Measurements from ENCODE around the gene CTBP2.

The CTBP2 gene

GRCh38 chr10:125055446-125055845 is 104.9 kb downstream of the CTBP2 start:
- H3K4me3 ChIP-seq (ENCODE audit: low read depth, low read length), result no peak overlapping the region
- TF ChIP-seq CTCF (IDR thresholded peaks at IDR 0.05; ENCODE audit: low read depth, low read length, missing control alignments), result no peak
- in situ Hi-C loops (cut with HindIII; ENCODE audit: low sequenced_read_pairs), result no loop called here
- DNase-seq (ENCODE audit: low read depth), result no peak

DNA sequence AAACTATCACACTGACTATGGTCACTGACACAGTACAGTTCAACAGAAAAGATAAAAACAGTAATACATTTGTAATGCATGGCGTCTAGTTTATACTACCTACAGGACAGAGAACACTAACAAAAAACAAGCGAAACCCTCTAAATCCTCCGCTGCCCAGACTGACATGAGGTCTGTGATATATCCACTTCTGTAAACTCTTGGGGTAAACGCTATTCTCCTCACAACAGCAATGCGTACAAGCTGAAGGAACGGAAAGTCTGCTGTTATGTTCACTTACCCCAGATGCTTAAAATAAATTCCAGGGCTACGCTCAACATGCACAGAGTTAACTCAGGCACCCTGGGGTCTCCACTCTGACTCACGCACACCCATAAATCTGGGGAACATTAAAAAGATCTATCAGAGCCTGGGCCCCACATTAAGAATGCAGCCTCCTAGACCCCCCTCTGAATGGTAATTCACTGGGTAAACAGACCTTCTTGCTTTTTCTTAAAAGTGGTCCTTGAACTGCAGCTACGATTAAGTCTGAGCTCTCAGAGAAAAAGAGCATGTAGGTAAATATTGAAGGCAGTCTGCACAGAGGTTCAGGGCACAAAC is 105.6 kb downstream of the CTBP2 start:
- no peak overlapping the region for H3K4me3 ChIP-seq (ENCODE audit: low read depth, low read length)
- no peak for DNase-seq (ENCODE audit: low read depth)
- in situ Hi-C loops (cut with HindIII; ENCODE audit: low sequenced_read_pairs), result no loop called here
- no peak for TF ChIP-seq CTCF (IDR thresholded peaks at IDR 0.05; ENCODE audit: low read depth, low read length, missing control alignments)

GRCh38 chr10:125054216-125054615 is 106.1 kb downstream of the CTBP2 start:
- no peak overlapping the region for H3K4me3 ChIP-seq (ENCODE audit: low read depth, low read length)
- DNase-seq (ENCODE audit: low read depth), result no peak
- in situ Hi-C loops (cut with HindIII; ENCODE audit: low sequenced_read_pairs), result no loop called here
- no peak for TF ChIP-seq CTCF (IDR thresholded peaks at IDR 0.05; ENCODE audit: low read depth, low read length, missing control alignments)

DNA sequence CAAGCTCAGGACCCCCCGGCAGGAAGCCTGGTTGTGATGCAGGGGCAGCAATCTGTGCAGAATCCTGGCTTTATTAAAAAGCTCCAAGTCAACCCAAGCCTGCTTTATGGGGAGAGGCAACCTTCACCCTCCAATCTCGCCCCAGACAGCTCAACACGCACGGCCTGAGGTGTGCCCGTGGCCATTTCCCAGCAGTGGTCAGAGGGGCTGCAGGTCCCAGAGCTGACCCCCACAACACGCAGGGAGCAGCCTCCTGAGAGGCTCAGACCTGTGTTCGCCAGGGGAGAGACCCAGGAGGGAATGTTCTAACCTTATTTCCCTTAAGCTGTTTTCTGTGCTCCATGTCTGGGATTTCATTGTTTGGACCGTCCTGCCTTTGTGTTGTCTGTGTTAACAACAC is 108.2 kb downstream of the CTBP2 start:
- in situ Hi-C loops (cut with HindIII; ENCODE audit: low sequenced_read_pairs), result no loop called here
- no peak overlapping the region for H3K4me3 ChIP-seq (ENCODE audit: low read depth, low read length)
- no peak for DNase-seq (ENCODE audit: low read depth)
- no peak for TF ChIP-seq CTCF (IDR thresholded peaks at IDR 0.05; ENCODE audit: low read depth, low read length, missing control alignments)

DNA sequence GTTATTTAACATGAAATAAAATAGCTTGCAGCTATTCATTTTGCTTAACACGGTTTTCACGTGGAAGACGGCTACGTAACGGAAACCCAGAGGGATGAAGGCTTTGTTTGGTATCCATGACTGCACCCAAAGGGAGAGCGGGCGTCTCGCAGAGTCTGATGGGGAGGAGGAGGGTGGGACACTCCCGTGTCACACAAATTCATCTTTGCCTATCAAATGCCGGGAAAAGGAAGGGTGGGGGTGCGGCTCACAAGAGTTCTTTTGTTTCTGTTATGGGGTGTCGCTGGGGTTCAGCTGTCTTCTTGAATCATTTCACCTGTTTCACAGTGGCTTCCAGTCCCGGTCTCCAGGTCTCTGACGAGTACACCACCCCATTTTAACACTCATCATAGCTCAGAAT is 110.0 kb downstream of the CTBP2 start:
- in situ Hi-C loops (cut with HindIII; ENCODE audit: low sequenced_read_pairs), result no loop called here
- no peak for TF ChIP-seq CTCF (IDR thresholded peaks at IDR 0.05; ENCODE audit: low read depth, low read length, missing control alignments)
- no peak overlapping the region for H3K4me3 ChIP-seq (ENCODE audit: low read depth, low read length)
- DNase-seq (ENCODE audit: low read depth), result no peak

- no peak overlapping the region for H3K4me3 ChIP-seq (ENCODE audit: low read depth, low read length)
- no peak for TF ChIP-seq CTCF (IDR thresholded peaks at IDR 0.05; ENCODE audit: low read depth, low read length, missing control alignments)
- in situ Hi-C loops (cut with HindIII; ENCODE audit: low sequenced_read_pairs), result no loop called here
Observed at GRCh38 chr10:125049216-125049881, 111.0 kb downstream of the CTBP2 start.

More at GRCh38 chr10:125049216-125049881, 111.0 kb downstream of the CTBP2 start:
- no peak for DNase-seq (ENCODE audit: low read depth)
